GM21576 (cell line): ENCODE results near the gene ARMC9.

Experiments
- ATAC-seq: cut with Tn5 transposase; IDR thresholded peaks from one replicate; pipeline ENCODE4 v1.9.1; 2021; ENCODE audit warnings: mild to moderate bottlenecking, moderate library complexity; ENCODE audit not compliant: unreplicated experiment

Gene ARMC9

GRCh38 chr2:231410293-231411004 lies 212.0 kb downstream of the ARMC9 start:
- ATAC-seq: no peak

GRCh38 chr2:231411237-231411636 lies 212.8 kb downstream of the ARMC9 start:
- no peak for ATAC-seq

GRCh38 chr2:231411831-231412617 lies 213.6 kb downstream of the ARMC9 start:
- peak; percentile 99 for ATAC-seq

GRCh38 chr2:231412618-231412963 lies 214.2 kb downstream of the ARMC9 start:
- no peak for ATAC-seq

- no peak for ATAC-seq
These were observed 215.0 kb downstream of the ARMC9 start for GRCh38 chr2:231413456-231413855.

- no peak for ATAC-seq
These were observed 215.6 kb downstream of the ARMC9 start for GRCh38 chr2:231413921-231414476.

GRCh38 chr2:231415029-231415428 lies 216.6 kb downstream of the ARMC9 start:
- no peak for ATAC-seq

- ATAC-seq: no peak
These were observed 220.6 kb downstream of the ARMC9 start for GRCh38 chr2:231418820-231419640.

- no peak for ATAC-seq
These were observed 222.7 kb downstream of the ARMC9 start for GRCh38 chr2:231421051-231421580.

- ATAC-seq: no peak
These were observed 223.6 kb downstream of the ARMC9 start for GRCh38 chr2:231422056-231422455.

GRCh38 chr2:231423176-231423575 lies 224.7 kb downstream of the ARMC9 start:
- ATAC-seq: no peak
